GM21360 (cell line): ENCODE data around the gene ALK.

Source experiments
- ATAC-seq: cut with Tn5 transposase; IDR thresholded peaks from one replicate; pipeline ENCODE4 v1.9.1; 2021; ENCODE audit warnings: mild to moderate bottlenecking, moderate library complexity; ENCODE audit not compliant: unreplicated experiment

Gene ALK

GRCh38 chr2:29219374-29219773 is 702.0 kb downstream of the ALK start:
- ATAC-seq, result no peak

- no peak for ATAC-seq
Observed at GRCh38 chr2:29218550-29219125, 702.7 kb downstream of the ALK start.

- no peak for ATAC-seq
Observed at GRCh38 chr2:29218071-29218470, 703.3 kb downstream of the ALK start.

GRCh38 chr2:29216609-29216909 is 704.8 kb downstream of the ALK start:
- ATAC-seq, result no peak

- ATAC-seq, result no peak
Observed at GRCh38 chr2:29215739-29216608, 705.4 kb downstream of the ALK start.

GRCh38 chr2:29215073-29215472 is 706.3 kb downstream of the ALK start:
- ATAC-seq, result no peak

- ATAC-seq, result no peak
Observed at GRCh38 chr2:29213888-29214291, 707.5 kb downstream of the ALK start.

GRCh38 chr2:29212009-29212408 is 709.4 kb downstream of the ALK start:
- no peak for ATAC-seq

GRCh38 chr2:29209551-29209950 is 711.8 kb downstream of the ALK start:
- ATAC-seq, result no peak

GRCh38 chr2:29207352-29208148 is 713.8 kb downstream of the ALK start:
- ATAC-seq, result no peak

- no peak for ATAC-seq
Observed at GRCh38 chr2:29206941-29207340, 714.4 kb downstream of the ALK start.

- no peak for ATAC-seq
Observed at GRCh38 chr2:29202819-29203495, 718.4 kb downstream of the ALK start.

GRCh38 chr2:29201979-29202378 is 719.4 kb downstream of the ALK start:
- no peak for ATAC-seq

GRCh38 chr2:29196792-29197788 is 724.3 kb downstream of the ALK start:
- no peak for ATAC-seq

- ATAC-seq, result no peak
Observed at GRCh38 chr2:29195796-29196195, 725.6 kb downstream of the ALK start.

- ATAC-seq, result no peak
Observed at GRCh38 chr2:29193681-29194080, 727.7 kb downstream of the ALK start.

GRCh38 chr2:29193111-29193510 is 728.3 kb downstream of the ALK start:
- ATAC-seq, result no peak

GRCh38 chr2:29192526-29192925 is 728.9 kb downstream of the ALK start:
- ATAC-seq, result no peak

GRCh38 chr2:29191817-29192216 is 729.6 kb downstream of the ALK start:
- no peak for ATAC-seq

GRCh38 chr2:29189052-29189451 is 732.3 kb downstream of the ALK start:
- no peak for ATAC-seq
